ENCODE measurements around the gene SLC2A4RG.

Gene SLC2A4RG

GRCh38 chr20:63699466-63700198 is 39.9 kb upstream of the SLC2A4RG start:
- in situ Hi-C loops (cut with MboI; ENCODE audit: low sequenced_read_pairs), result no loop called here

- in situ Hi-C loops (cut with MboI; ENCODE audit: low sequenced_read_pairs), result no loop called here
These were observed 39.2 kb upstream of the SLC2A4RG start for GRCh38 chr20:63700199-63701050.

GRCh38 chr20:63701051-63701328 is 38.6 kb upstream of the SLC2A4RG start:
- in situ Hi-C loops (cut with MboI; ENCODE audit: low sequenced_read_pairs), result no loop called here

GRCh38 chr20:63701329-63702035 is 38.1 kb upstream of the SLC2A4RG start:
- in situ Hi-C loops (cut with MboI; ENCODE audit: low sequenced_read_pairs), result no loop called here

- in situ Hi-C loops (cut with MboI; ENCODE audit: low sequenced_read_pairs), result no loop called here
These were observed 37.4 kb upstream of the SLC2A4RG start for GRCh38 chr20:63702036-63702665.

GRCh38 chr20:63702751-63703470 is 36.7 kb upstream of the SLC2A4RG start:
- in situ Hi-C loops (cut with MboI; ENCODE audit: low sequenced_read_pairs), result no loop called here

- in situ Hi-C loops (cut with MboI; ENCODE audit: low sequenced_read_pairs), result no loop called here
These were observed 36.1 kb upstream of the SLC2A4RG start for GRCh38 chr20:63703471-63703975.

GRCh38 chr20:63703976-63704748 is 35.4 kb upstream of the SLC2A4RG start:
- in situ Hi-C loops (cut with MboI; ENCODE audit: low sequenced_read_pairs), result no loop called here

GRCh38 chr20:63704749-63705117 is 34.8 kb upstream of the SLC2A4RG start:
- in situ Hi-C loops (cut with MboI; ENCODE audit: low sequenced_read_pairs), result no loop called here

GRCh38 chr20:63705232-63706026 is 34.1 kb upstream of the SLC2A4RG start:
- in situ Hi-C loops (cut with MboI; ENCODE audit: low sequenced_read_pairs), result no loop called here

- in situ Hi-C loops (cut with MboI; ENCODE audit: low sequenced_read_pairs), result no loop called here
These were observed 33.4 kb upstream of the SLC2A4RG start for GRCh38 chr20:63706027-63706695.

- in situ Hi-C loops (cut with MboI; ENCODE audit: low sequenced_read_pairs), result no loop called here
These were observed 32.6 kb upstream of the SLC2A4RG start for GRCh38 chr20:63706852-63707557.

GRCh38 chr20:63707558-63708300 is 31.8 kb upstream of the SLC2A4RG start, which contains the start of the genes ARFRP1 and ZGPAT:
ARFRP1 (minus strand) TSS chr20:63707976; CDS start chr20:63707091, 885 bp downstream.
ZGPAT (plus strand) TSS chr20:63708039; CDS start chr20:63708581, 542 bp downstream.
- in situ Hi-C loops (cut with MboI; ENCODE audit: low sequenced_read_pairs), result no loop called here

- in situ Hi-C loops (cut with MboI; ENCODE audit: low sequenced_read_pairs), result no loop called here
These were observed 31.1 kb upstream of the SLC2A4RG start for GRCh38 chr20:63708301-63709148.

- in situ Hi-C loops (cut with MboI; ENCODE audit: low sequenced_read_pairs), result no loop called here
These were observed 30.4 kb upstream of the SLC2A4RG start for GRCh38 chr20:63709149-63709527.

GRCh38 chr20:63711085-63711645 is 28.4 kb upstream of the SLC2A4RG start:
- in situ Hi-C loops (cut with MboI; ENCODE audit: low sequenced_read_pairs), result no loop called here

Measured in hTERT RPE-1 (cell line).